Measurements from ENCODE around the gene ARHGEF6. TPM values are rescaled to one million over a fixed set of nuclear protein-coding genes. Genes with fewer than 3 reads are reported as not detected.

Gene ARHGEF6
- total RNA-seq, 4 donors from 2014 or later, result 72.3 to 95.2 (median 72.9) TPM

DNA sequence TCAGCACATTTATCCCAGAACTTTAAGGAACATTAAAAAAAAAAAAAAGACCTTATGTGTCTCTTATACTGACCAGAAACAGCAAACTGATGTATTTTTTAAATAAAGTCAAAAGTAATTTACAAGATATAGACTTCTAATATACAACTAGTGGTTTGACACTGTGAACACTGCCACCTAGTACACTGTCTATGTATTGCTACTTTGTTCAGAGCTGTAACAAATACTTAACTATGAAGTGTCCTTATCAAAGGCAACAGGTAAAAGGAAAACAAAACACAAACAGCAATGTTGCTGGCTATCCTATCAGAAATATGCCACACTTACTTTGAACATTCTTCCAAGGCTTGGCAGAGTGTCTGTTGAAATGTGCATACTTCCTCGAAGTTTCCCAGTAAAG, 72.4 kb downstream of the ARHGEF6 start:
- TF ChIP-seq, protein P1, sequence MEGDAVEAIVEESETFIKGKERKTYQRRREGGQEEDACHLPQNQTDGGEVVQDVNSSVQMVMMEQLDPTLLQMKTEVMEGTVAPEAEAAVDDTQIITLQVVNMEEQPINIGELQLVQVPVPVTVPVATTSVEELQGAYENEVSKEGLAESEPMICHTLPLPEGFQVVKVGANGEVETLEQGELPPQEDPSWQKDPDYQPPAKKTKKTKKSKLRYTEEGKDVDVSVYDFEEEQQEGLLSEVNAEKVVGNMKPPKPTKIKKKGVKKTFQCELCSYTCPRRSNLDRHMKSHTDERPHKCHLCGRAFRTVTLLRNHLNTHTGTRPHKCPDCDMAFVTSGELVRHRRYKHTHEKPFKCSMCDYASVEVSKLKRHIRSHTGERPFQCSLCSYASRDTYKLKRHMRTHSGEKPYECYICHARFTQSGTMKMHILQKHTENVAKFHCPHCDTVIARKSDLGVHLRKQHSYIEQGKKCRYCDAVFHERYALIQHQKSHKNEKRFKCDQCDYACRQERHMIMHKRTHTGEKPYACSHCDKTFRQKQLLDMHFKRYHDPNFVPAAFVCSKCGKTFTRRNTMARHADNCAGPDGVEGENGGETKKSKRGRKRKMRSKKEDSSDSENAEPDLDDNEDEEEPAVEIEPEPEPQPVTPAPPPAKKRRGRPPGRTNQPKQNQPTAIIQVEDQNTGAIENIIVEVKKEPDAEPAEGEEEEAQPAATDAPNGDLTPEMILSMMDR (IDR thresholded peaks at IDR 0.05; ENCODE audit: low read depth), result no peak

DNA sequence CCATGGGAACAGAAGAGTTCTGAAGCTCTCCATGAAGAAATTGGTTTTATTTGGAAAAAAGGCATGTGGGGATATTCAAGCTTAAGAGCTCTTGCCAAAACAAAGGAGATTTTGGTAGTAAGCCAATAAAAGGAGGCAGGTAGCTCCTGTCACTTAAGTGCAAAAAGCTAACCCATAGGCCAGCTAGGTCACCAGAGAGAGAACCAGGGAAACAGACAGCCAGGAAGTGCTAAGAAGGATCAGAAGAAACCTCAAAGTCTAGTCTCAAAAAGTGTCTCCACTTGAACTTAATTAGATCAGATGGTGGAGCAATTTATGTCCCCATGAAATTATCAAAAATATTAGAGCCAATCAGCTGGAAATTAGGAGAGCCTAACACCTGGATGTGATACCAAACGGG, 83.6 kb downstream of the ARHGEF6 start:
- TF ChIP-seq, protein P1 (IDR thresholded peaks at IDR 0.05; ENCODE audit: low read depth), result no peak

DNA sequence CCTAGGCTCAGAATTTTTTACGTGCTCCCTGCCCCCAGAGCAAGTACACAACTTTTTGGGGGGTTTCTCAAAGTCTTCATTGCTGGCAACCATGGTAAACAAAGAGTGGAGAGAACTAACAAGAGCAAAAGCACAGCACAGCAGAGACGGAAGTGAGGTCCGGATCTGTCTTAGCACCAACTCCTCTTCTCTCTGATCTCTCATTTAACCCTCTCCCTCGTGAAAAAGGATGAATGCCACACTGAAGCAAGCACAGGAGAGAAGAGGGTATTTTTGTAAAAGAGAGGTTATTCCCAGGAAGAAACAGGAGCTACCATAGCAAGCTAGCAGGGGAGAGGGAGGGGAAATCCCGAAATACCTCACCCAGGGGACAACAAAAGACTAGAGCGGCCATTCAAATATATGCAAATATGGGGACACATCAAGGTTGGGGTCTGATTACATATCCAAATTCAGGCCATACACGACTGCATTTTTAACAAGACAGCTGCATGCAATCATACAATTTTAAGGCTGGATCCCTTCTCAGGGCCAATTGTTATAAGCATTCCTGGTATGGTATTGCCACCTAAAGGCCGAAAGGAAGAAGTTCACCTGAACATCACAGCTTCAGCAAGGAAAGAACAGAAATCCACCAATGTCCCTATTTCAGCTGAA, 86.2 kb downstream of the ARHGEF6 start:
- TF ChIP-seq, protein P1 (IDR thresholded peaks at IDR 0.05; ENCODE audit: low read depth), result no peak

DNA sequence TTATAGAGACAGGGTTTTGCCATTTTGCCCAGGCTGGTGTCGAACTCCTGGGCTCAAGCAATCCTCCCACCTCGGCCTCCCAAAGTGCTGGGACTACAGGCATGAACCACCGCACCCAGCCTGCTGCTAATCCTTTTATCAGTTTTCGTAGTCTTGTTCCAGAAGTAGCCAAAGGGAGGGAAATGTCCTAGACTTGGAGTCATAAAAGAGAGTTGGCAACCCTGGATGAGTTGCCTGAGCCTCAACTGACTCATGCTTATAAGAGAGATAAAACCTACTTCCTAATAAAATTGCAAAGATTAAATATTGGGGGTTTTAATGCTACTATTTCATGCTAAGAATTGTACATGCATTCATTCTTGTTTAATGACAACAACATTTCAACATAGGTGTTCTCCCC, 88.5 kb downstream of the ARHGEF6 start:
- TF ChIP-seq, protein P1 (IDR thresholded peaks at IDR 0.05; ENCODE audit: low read depth), result no peak

DNA sequence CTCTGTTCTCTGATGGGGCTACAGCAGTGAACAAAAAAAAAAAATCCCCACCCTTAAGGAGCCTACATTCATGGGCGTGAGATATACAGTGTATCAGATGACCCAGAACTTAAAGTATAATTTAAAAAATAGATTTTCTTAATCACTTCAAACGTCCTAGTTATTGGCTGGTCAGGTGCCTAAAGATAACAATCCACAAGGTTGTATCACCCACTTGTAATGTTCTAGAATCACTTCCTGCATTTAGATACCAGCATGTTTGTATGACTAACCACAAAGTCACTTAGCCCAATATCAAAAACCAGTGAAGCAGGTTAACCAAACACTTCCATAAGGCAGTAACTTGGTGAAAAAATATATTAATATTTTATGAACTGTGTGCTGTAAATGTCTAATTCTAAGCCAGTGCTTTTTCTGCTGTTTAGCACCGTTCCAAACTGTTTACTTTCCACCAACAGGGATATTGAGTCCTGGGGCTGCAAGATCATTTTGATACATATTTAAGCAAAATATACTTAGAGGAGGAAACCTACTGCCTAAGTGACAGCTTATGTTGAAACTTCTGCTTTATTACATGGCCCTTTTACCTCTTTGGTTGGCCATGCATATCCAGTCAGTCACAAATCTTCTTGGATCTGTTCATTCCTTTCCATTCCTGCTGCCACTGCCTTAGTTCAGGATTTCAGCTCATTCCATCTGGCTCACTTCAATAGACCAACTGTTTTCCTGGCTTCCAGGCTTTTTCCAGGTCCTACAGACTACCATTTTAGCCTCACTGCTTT, 89.5 kb downstream of the ARHGEF6 start:
- TF ChIP-seq, protein P1 (IDR thresholded peaks at IDR 0.05; ENCODE audit: low read depth), result no peak

DNA sequence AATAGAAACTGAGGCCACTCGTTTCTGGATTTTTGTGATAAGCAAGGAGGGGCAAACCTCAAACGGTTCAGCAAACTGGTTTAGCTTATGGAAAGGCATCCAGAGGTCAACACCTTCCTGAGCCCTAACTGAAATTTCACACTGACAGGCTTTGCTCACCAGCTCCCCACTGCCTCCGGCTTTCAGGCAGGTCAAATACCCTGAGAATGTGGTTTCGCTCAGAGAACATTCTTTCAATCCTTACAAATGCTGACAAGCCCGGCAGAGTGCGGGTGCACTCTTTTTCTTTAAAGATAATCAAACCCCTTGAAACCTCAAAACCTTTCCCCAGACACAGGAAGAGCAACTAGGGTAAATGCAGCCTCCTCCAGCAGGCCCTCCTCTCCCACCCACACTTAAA, 91.3 kb downstream of the ARHGEF6 start:
- TF ChIP-seq, protein P1 (IDR thresholded peaks at IDR 0.05; ENCODE audit: low read depth), result no peak

DNA sequence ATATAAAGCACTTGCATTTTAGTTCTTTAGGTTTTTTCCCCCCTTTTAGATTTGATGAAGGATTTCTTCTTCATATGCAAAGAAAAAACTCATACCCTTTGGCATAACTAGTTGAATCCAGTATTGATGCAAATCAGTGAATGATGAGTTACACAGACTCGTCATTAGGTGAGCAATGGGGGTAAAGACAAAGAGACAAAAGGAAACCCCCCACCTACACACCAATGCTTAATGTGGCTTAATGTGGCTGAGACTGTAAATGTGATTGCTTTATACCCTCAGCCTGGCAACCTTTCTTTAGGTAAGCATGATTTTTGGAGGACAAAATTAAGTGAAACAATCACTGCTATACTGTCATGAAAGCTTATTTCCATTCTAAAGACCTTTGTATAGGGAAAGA, 93.3 kb downstream of the ARHGEF6 start:
- TF ChIP-seq, protein P1 (IDR thresholded peaks at IDR 0.05; ENCODE audit: low read depth), result no peak

All from subcutaneous adipose tissue (tissue), 4 donors.